Measurements from ENCODE around the gene GALNTL6.

- TF ChIP-seq CTCF (conservative IDR thresholded peaks at IDR 0.05), result no peak
- no peak for TF ChIP-seq EZH2 (IDR thresholded peaks at IDR 0.05; ENCODE audit: low read depth)
Observed at GRCh38 chr4:173052439-173052838, 1239.2 kb downstream of the GALNTL6 start.
